ENCODE data around the gene PHEX.
A peak's percentile ranks its signal among the peaks of the same experiment; 100 is the strongest.

The PHEX gene

GRCh38 chrX:22015139-22015750 is 16.9 kb upstream of the PHEX start:
- Mint-ChIP-seq H3K4me3 (peak overlapping the region in 1 of 3 experiments; percentile 43), H3K27ac (peak overlapping the region in 1 of 3 experiments; percentile 57), H3K36me3 (ENCODE audit: low read depth) (peaks cover 2% of the 10 kb centered on the region), H3K4me1 (peaks cover 41% of the 10 kb centered on the region), H3K9me3 (peaks cover 2% of the 10 kb centered on the region), H3K27me3 (ENCODE audit: low read depth) (no peaks in the 10 kb centered on the region)
- TF ChIP-seq CTCF (IDR thresholded peaks at IDR 0.05; ENCODE audit: unreplicated experiment in 3 of 3), result no peak

- Mint-ChIP-seq H3K4me3 (peak overlapping the region in 2 of 3 experiments; percentile 24 to 70), H3K36me3 (ENCODE audit: low read depth) (no peaks in the 10 kb centered on the region), H3K4me1 (peaks cover 26% of the 10 kb centered on the region), H3K9me3 (no peaks in the 10 kb centered on the region), H3K27ac (peak overlapping the region; percentile 14 to 59 (median 47)), H3K27me3 (ENCODE audit: low read depth) (no peaks in the 10 kb centered on the region)
- TF ChIP-seq CTCF (IDR thresholded peaks at IDR 0.05; ENCODE audit: unreplicated experiment in 3 of 3), result no peak
Observed at GRCh38 chrX:22021751-22022324, 10.3 kb upstream of the PHEX start.

DNA sequence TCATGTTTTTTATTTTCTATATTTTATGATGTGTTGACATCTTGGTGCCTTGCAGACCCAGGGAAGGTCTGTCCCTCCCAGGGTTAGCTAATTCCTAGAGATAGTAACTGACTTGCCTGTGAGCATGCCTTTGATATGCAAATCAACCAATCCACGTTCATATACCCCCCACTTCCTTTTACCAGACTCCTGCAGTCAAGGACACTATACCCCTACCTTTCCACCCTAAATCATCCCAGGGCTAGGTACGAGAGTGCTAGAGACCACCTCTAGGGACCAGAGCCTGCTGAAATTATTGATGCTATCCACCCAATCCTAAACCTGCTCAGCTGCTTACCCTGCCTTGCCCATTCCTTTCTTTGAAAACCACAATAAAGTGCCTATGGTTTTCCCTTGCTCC is 7.5 kb upstream of the PHEX start:
- H3K4me3 Mint-ChIP-seq, result no peak overlapping the region
- H3K36me3 Mint-ChIP-seq (ENCODE audit: low read depth), result no peaks in the 10 kb centered on the region
- no peaks in the 10 kb centered on the region for H3K27me3 Mint-ChIP-seq (ENCODE audit: low read depth)
- H3K9me3 Mint-ChIP-seq, result no peaks in the 10 kb centered on the region
- H3K27ac Mint-ChIP-seq, result no peak overlapping the region
- H3K4me1 Mint-ChIP-seq, result peaks cover 30% of the 10 kb centered on the region
- no peak for TF ChIP-seq CTCF (IDR thresholded peaks at IDR 0.05; ENCODE audit: unreplicated experiment in 3 of 3)

DNA sequence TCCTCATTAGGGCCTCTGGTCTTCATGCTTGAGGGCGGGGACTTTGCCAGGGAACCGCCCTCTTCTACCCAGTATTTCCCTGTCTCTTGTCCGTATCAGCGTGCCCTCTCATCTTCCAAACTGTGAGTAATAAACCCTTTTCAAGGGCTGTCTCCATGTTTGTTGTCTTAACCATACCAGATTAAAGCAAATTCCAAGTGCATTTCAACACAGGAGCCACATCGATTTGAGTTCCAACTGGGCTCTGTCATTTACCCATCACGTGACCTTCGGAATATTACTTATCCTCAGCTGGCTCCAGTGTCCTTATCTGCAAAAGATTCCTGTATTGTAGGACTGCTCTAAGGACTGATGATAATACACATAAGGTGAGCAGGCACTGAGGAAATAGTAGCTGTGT is 6.4 kb upstream of the PHEX start:
- no peak overlapping the region for H3K4me3 Mint-ChIP-seq
- peaks cover 32% of the 10 kb centered on the region for H3K4me1 Mint-ChIP-seq
- peak overlapping the region in 1 of 3 experiments; percentile 34 for H3K27ac Mint-ChIP-seq
- H3K9me3 Mint-ChIP-seq, result no peaks in the 10 kb centered on the region
- H3K36me3 Mint-ChIP-seq (ENCODE audit: low read depth), result no peaks in the 10 kb centered on the region
- TF ChIP-seq CTCF (IDR thresholded peaks at IDR 0.05; ENCODE audit: unreplicated experiment in 3 of 3), result no peak
- no peaks in the 10 kb centered on the region for H3K27me3 Mint-ChIP-seq (ENCODE audit: low read depth)

DNA sequence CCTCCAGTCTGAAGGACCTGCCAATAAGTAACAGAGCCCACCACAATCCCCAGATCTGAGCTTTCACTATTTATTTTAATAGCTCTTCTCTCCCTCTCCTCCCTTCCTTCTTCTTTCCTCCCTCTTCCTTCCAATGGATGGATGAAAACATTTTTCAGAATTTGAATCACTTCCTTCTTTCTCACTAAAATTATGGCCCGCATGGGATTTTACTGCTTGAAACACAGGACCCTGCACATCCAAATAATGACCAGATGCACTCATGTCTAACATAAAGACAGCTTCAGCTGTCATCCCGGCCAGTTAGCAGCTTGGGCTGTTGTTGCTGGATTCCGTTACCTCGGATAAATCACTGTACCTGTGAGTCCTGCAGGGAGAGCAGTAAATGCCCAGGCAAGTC is 5.4 kb upstream of the PHEX start:
- no peak for TF ChIP-seq CTCF (IDR thresholded peaks at IDR 0.05; ENCODE audit: unreplicated experiment in 3 of 3)
- Mint-ChIP-seq H3K36me3 (ENCODE audit: low read depth) (no peaks in the 10 kb centered on the region), H3K4me3 (no peak overlapping the region), H3K4me1 (peaks cover 26% of the 10 kb centered on the region), H3K9me3 (no peaks in the 10 kb centered on the region), H3K27me3 (ENCODE audit: low read depth) (no peaks in the 10 kb centered on the region), H3K27ac (no peak overlapping the region)

GRCh38 chrX:22032506-22032905 is 381 bp downstream of the PHEX start:
- Mint-ChIP-seq H3K27me3 (ENCODE audit: low read depth) (peaks cover 5% of the 10 kb centered on the region), H3K36me3 (ENCODE audit: low read depth) (no peaks in the 10 kb centered on the region), H3K4me1 (peaks cover 26% of the 10 kb centered on the region), H3K4me3 (peak overlapping the region in 2 of 3 experiments; percentile 58 to 75), H3K9me3 (no peaks in the 10 kb centered on the region), H3K27ac (peak overlapping the region; percentile 64 to 84 (median 82))
- TF ChIP-seq CTCF (IDR thresholded peaks at IDR 0.05; ENCODE audit: unreplicated experiment in 3 of 3), result no peak
